SH-SY5Y (cell line): ENCODE data around the gene ZNF649.

Experiments
- GATA2 ChIP-seq: IDR thresholded peaks from 2 replicates; pipeline ENCODE4 v1.6.1; 2011; ENCODE audit warnings: mild to moderate bottlenecking, low read depth, low read length
- GATA3 ChIP-seq: IDR thresholded peaks from 2 replicates; pipeline ENCODE4 v1.6.1; 2011; ENCODE audit warnings: low read depth, mild to moderate bottlenecking, low read length, moderate library complexity

GRCh38 chr19:51884713-51885112, 20.1 kb downstream of the ZNF649 start:
- no peak for TF ChIP-seq GATA3
- no peak for TF ChIP-seq GATA2
